H1 (cell line): Measurements from ENCODE around the gene LCN9. TPM values are rescaled to one million over a fixed set of nuclear protein-coding genes. Genes with fewer than 3 reads are reported as not detected.

Experiments used
- CTCF ChIA-PET: fragments of 300-600 bp; sonication (Branson Sonifier 250); formaldehyde crosslinking; loops from one replicate; lab custom pipeline; 2021; ENCODE audit not compliant: partially characterized antibody; lab: Charles Lee
- POLR2A ChIA-PET: fragments of 300-600 bp; sonication (Branson Sonifier 250); formaldehyde crosslinking; loops from one replicate; lab custom pipeline; 2021; ENCODE audit warnings: inconsistent platforms; ENCODE audit not compliant: partially characterized antibody; lab: Charles Lee
- DNase-seq, 2 experiments: peaks; one replicate each; pipeline versions ENCODE4 v3.0.0 to v3.0.0-alpha.2; 2010 to 2022; ENCODE audit warnings: low spot score in 2 of 2, low read depth in 1 of 2, mixed read lengths in 1 of 2
- FAIRE-seq: peaks from 2 replicates; lab custom pipeline; 2011; peaks lifted over from hg19 to GRCh38; lab: Jason Lieb, UNC
- H2AFZ ChIP-seq: 2 replicates; pipeline ENCODE4 v1.8.1; 2012; ENCODE audit warnings: low read length, inconsistent platforms
- H2AK5ac ChIP-seq: 2 replicates; pipeline ENCODE4 v1.6.1; 2013; ENCODE audit warnings: low read depth, low read length
- H2BK120ac ChIP-seq: replicated peaks from 2 replicates; pipeline ENCODE3; 2013; ENCODE audit warnings: low read depth, low read length, inconsistent platforms
- H2BK12ac ChIP-seq: 2 replicates; pipeline ENCODE4 v1.6.1; 2013; ENCODE audit warnings: low read depth, low read length
- H2BK15ac ChIP-seq: 2 replicates; pipeline ENCODE4 v1.6.1; 2013; ENCODE audit warnings: low read length
- H2BK20ac ChIP-seq: 2 replicates; pipeline ENCODE4 v1.6.1; 2013; ENCODE audit warnings: low read length
- H2BK5ac ChIP-seq: 2 replicates; pipeline ENCODE4 v1.6.1; 2013; ENCODE audit warnings: low read depth, low read length
- H3K14ac ChIP-seq: 2 replicates; pipeline ENCODE4 v1.6.1; 2013; ENCODE audit warnings: inconsistent platforms; ENCODE audit not compliant: insufficient read length
- H3K18ac ChIP-seq: 2 replicates; pipeline ENCODE4 v1.6.1; 2013; ENCODE audit warnings: low read length; ENCODE audit errors: extremely low read depth
- H3K23ac ChIP-seq: 2 replicates; pipeline ENCODE4 v1.6.1; 2013; ENCODE audit warnings: inconsistent platforms; ENCODE audit not compliant: insufficient read length
- H3K23me2 ChIP-seq: 2 replicates; pipeline ENCODE4 v1.6.1; 2013; ENCODE audit warnings: low read depth, low read length
- H3K27ac ChIP-seq: 2 replicates; pipeline ENCODE4 v1.6.1; 2011; ENCODE audit warnings: low read depth, low read length, inconsistent platforms
- H3K27me3 ChIP-seq, 4 experiments: replicated peaks in 1 of 4; 1 replicate in 1 of 4; 2 replicates in 3 of 4; pipeline versions ENCODE4 v1.6.1 to v1.8.1; 2011 to 2013; ENCODE audit warnings: low read length in 3 of 4, mild to moderate bottlenecking in 3 of 4, inconsistent platforms in 2 of 4, mixed read lengths in 2 of 4, moderate library complexity in 1 of 4; ENCODE audit not compliant: control insufficient read depth in 3 of 4, insufficient read depth in 3 of 4; ENCODE audit errors: extremely low read depth in 1 of 4
- H3K36me3 ChIP-seq, 4 experiments: 2 replicates each; pipeline versions ENCODE4 v1.6.1 to v1.8.1; 2011 to 2013; ENCODE audit warnings: mild to moderate bottlenecking in 4 of 4, low read length in 3 of 4, moderate library complexity in 2 of 4, control low read depth in 1 of 4, inconsistent platforms in 1 of 4; ENCODE audit not compliant: insufficient read depth in 4 of 4, control insufficient read depth in 2 of 4
- H3K4ac ChIP-seq: replicated peaks from 2 replicates; pipeline ENCODE3; 2013; ENCODE audit warnings: low read length, low read depth, mixed read lengths, inconsistent platforms; ENCODE audit not compliant: insufficient read length
- H3K4me1 ChIP-seq, 4 experiments: replicated peaks in 1 of 4; 1 replicate in 1 of 4; 2 replicates in 3 of 4; pipeline versions ENCODE4 v1.6.1 to v1.8.1; 2011 to 2013; ENCODE audit warnings: low read length in 3 of 4, inconsistent platforms in 2 of 4, mixed read lengths in 1 of 4; ENCODE audit not compliant: insufficient read depth in 4 of 4, control insufficient read depth in 3 of 4
- H3K4me2 ChIP-seq, 2 experiments: 2 replicates each; pipeline versions ENCODE4 v1.6.1 to v1.8.1; 2011 to 2013; ENCODE audit warnings: low read depth in 2 of 2, low read length in 2 of 2, control low read depth in 1 of 2, inconsistent platforms in 1 of 2, mild to moderate bottlenecking in 1 of 2; ENCODE audit not compliant: insufficient read depth in 1 of 2
- H3K4me3 ChIP-seq, 4 experiments: fragments of 200-600, 300-600 bp in 1 of 4; sonication (generic), shearing (Covaris generic), sonication (Bioruptor Twin) in 1 of 4; 2 replicates each; pipeline versions ENCODE4 v1.5.1 to v1.8.1; 2011 to 2016; ENCODE audit warnings: low read length in 4 of 4, low read depth in 3 of 4, control low read depth in 2 of 4, inconsistent platforms in 2 of 4, mild to moderate bottlenecking in 2 of 4, mixed read lengths in 1 of 4, moderate library complexity in 1 of 4; ENCODE audit not compliant: insufficient read depth in 2 of 4; ENCODE audit errors: extremely low read depth in 1 of 4
- H3K56ac ChIP-seq: replicated peaks from 2 replicates; pipeline ENCODE3; 2013; ENCODE audit warnings: low read depth, mild to moderate bottlenecking, mixed read lengths, low read length, inconsistent platforms; ENCODE audit not compliant: insufficient read length
- H3K79me1 ChIP-seq: 2 replicates; pipeline ENCODE4 v1.6.1; 2013; ENCODE audit warnings: low read depth, low read length, control low read depth
- H3K79me2 ChIP-seq, 2 experiments: 2 replicates each; pipeline versions ENCODE4 v1.6.1 to v1.8.1; 2012 to 2013; ENCODE audit warnings: low read length in 2 of 2, mild to moderate bottlenecking in 2 of 2, inconsistent platforms in 1 of 2; ENCODE audit not compliant: insufficient read depth in 2 of 2, control insufficient read depth in 1 of 2
- H3K9ac ChIP-seq, 4 experiments: replicated peaks in 1 of 4; 1 replicate in 1 of 4; 2 replicates in 3 of 4; pipeline versions ENCODE4 v1.6.1 to v1.8.1; 2011 to 2013; ENCODE audit warnings: low read depth in 3 of 4, low read length in 3 of 4, control low read depth in 2 of 4, mild to moderate bottlenecking in 2 of 4, moderate library complexity in 2 of 4, inconsistent platforms in 1 of 4; ENCODE audit errors: extremely low read depth in 1 of 4
- H3K9me3 ChIP-seq, 2 experiments: 2 replicates each; pipeline versions ENCODE4 v1.6.1 to v1.8.1; 2012 to 2013; ENCODE audit warnings: mild to moderate bottlenecking in 2 of 2, moderate library complexity in 2 of 2, control low read depth in 1 of 2, inconsistent platforms in 1 of 2, low read depth in 1 of 2, low read length in 1 of 2, mixed read lengths in 1 of 2; ENCODE audit not compliant: insufficient read depth in 2 of 2
- H4K20me1 ChIP-seq, 2 experiments: replicated peaks in 1 of 2; 2 replicates each; pipeline versions ENCODE3 to v1.8.1; 2011 to 2013; ENCODE audit warnings: inconsistent platforms in 2 of 2, low read length in 2 of 2, mild to moderate bottlenecking in 1 of 2; ENCODE audit not compliant: insufficient read depth in 2 of 2, control insufficient read depth in 1 of 2
- H4K5ac ChIP-seq: 2 replicates; pipeline ENCODE4 v1.6.1; 2013; ENCODE audit warnings: low read length, low read depth, mixed read lengths, inconsistent platforms; ENCODE audit not compliant: insufficient read length
- H4K8ac ChIP-seq: 2 replicates; pipeline ENCODE4 v1.8.0; 2013; ENCODE audit warnings: mild to moderate bottlenecking, moderate library complexity, low read length, inconsistent platforms; ENCODE audit not compliant: insufficient read depth; ENCODE audit errors: extremely low read depth
- H4K91ac ChIP-seq: replicated peaks from 2 replicates; pipeline ENCODE3; 2013; ENCODE audit warnings: low read length, mixed read lengths, inconsistent platforms; ENCODE audit not compliant: insufficient read length
- ATF2 ChIP-seq: IDR thresholded peaks from 2 replicates; pipeline ENCODE4 v1.6.1; 2012; ENCODE audit warnings: low read length, inconsistent platforms
- CBX5 ChIP-seq: fragments of 300-800, 300-1000 bp; sonication (generic); IDR thresholded peaks from 2 replicates; pipeline ENCODE4 v1.7.1; 2016; ENCODE audit warnings: antibody characterized with exemption, low read length, low read depth
- CHD2 ChIP-seq: IDR thresholded peaks from 2 replicates; pipeline ENCODE4 v1.6.1; 2012; ENCODE audit warnings: low read length, improper control_type of control experiment
- EGR1 ChIP-seq: IDR thresholded peaks from 2 replicates; pipeline ENCODE4 v1.6.1; 2011; ENCODE audit warnings: low read depth, low read length, borderline replicate concordance
- GABPA ChIP-seq: IDR thresholded peaks from 2 replicates; pipeline ENCODE4 v1.6.1; 2011; ENCODE audit warnings: mild to moderate bottlenecking, low read length, moderate library complexity, borderline replicate concordance; ENCODE audit not compliant: insufficient read depth
- KDM4A ChIP-seq: IDR thresholded peaks from one replicate; pipeline ENCODE4 v1.7.1; 2012; ENCODE audit warnings: low read depth, mild to moderate bottlenecking, moderate library complexity, low read length, inconsistent platforms; ENCODE audit not compliant: severe bottlenecking
- MAFK ChIP-seq: IDR thresholded peaks from 2 replicates; pipeline ENCODE4 v1.6.1; 2012; ENCODE audit warnings: low read depth, mild to moderate bottlenecking, improper control_type of control experiment, low read length
- SAP30 ChIP-seq: fragments of 300-600 bp; sonication (generic); IDR thresholded peaks from 2 replicates; pipeline ENCODE4 v1.7.1; 2012; ENCODE audit warnings: low read length, moderate library complexity, mild to moderate bottlenecking, inconsistent platforms; ENCODE audit not compliant: insufficient read depth, insufficient replicate concordance
- TBP ChIP-seq: IDR thresholded peaks from 2 replicates; pipeline ENCODE4 v1.6.1; 2011; ENCODE audit warnings: low read depth, low read length, improper control_type of control experiment
- TCF12 ChIP-seq: IDR thresholded peaks from 2 replicates; pipeline ENCODE4 v1.6.1; 2011; ENCODE audit warnings: low read depth, mild to moderate bottlenecking, low read length
- WGBS, 2 experiments: shearing (Covaris generic) in 1 of 2; methylation state at CpG; one replicate each; pipeline versions ENCODE4 v1.1.6 to v1.1.7; 2013 to 2015; ENCODE audit warnings: low lambda C conversion rate in 2 of 2, mixed read lengths in 2 of 2, inconsistent platforms in 1 of 2, low coverage in 1 of 2, missing lambda C conversion rate in 1 of 2; ENCODE audit not compliant: insufficient replicate concordance in 2 of 2, insufficient coverage in 1 of 2, insufficient read length in 1 of 2; ENCODE audit errors: extremely low coverage in 1 of 2, missing lambda C conversion rate in 1 of 2; 5-methylcytosine and 5-hydroxymethylcytosine counted together
- polyA plus RNA-seq, 7 experiments: library from polyadenylated mRNA; depleted of rRNA in 3 of 7; stranded (reverse) in 5 of 7; unstranded in 2 of 7; fragments of >200 nt in 5 of 7; fragments of 200-250 nt in 2 of 7; gene quantifications; 1 replicate in 5 of 7; 2 replicates in 1 of 7; 4 replicates in 1 of 7; pipeline versions ENCODE4 v1.2.1 to v1.2.3, GENCODE V29; 2011 to 2013; ENCODE audit warnings: missing spikeins in 2 of 7, mixed read lengths in 2 of 7
- total RNA-seq: library from RNA; stranded (reverse); fragmentation: NEBNext Ultra II Directional; extraction: Animal tissue kit (Norgen Biotek cat#: 25700); gene quantifications from 2 replicates; pipeline ENCODE4 v1.2.1, GENCODE V29; 2021

LCN9 gene
- total and polyA plus RNA-seq, 2 of the 8 experiments (the other 6 are each of a cell fraction or from before 2014, with no cell fraction given), result 2.3 to 3.1 TPM

GRCh38 chr9:135707252-135708138, 44.4 kb downstream of the LCN9 start:
- 73% methylated on average over 21 of the region's 23 CpGs; no CpG with 5 or more reads in 1 of the 2 experiments for WGBS, 2 experiments
- Histone ChIP-seq H4K5ac (no peak overlapping the region), H3K4ac (no peak overlapping the region), H3K23me2 (no peaks in the 10 kb centered on the region), H4K91ac (no peak overlapping the region), H3K56ac (no peak overlapping the region), H3K27me3 (peaks cover 0 to 9% (median 4%) of the 10 kb centered on the region in 4 experiments; a peak in 3 of 7 replicates), H2AFZ (no peak overlapping the region), H3K79me2 (no peaks in the 10 kb centered on the region), H3K36me3 (no peaks in the 10 kb centered on the region), H2BK15ac (no peak overlapping the region), H3K23ac (no peak overlapping the region), H4K20me1 (peaks cover 0 to 5% of the 10 kb centered on the region in 2 experiments), H3K4me2 (no peak overlapping the region), H3K4me3 (no peak overlapping the region), H3K9me3 (no peaks in the 10 kb centered on the region), H3K18ac (no peak overlapping the region), H2AK5ac (no peak overlapping the region), H4K8ac (peak overlapping the region; percentile 14; the same call in 1 of the 2 replicates), H3K14ac (no peak overlapping the region), H3K79me1 (no peaks in the 10 kb centered on the region), H3K27ac (no peak overlapping the region), H3K9ac (no peak overlapping the region), H2BK5ac (no peak overlapping the region), H2BK12ac (no peak overlapping the region), H2BK20ac (no peak overlapping the region), H3K4me1 (peaks cover 0 to 8% (median 0%) of the 10 kb centered on the region in 4 experiments; a peak in 1 of 7 replicates), H2BK120ac (no peak overlapping the region)
- FAIRE-seq (no peak), DNase-seq (no peak)
- CTCF ChIA-PET, result interaction anchor here (0.8 to 3.4 kb wide), 6 partner anchors 22 to 295 kb away, joined by 3 to 18 read pairs (median 3); no protein-coding TSS in a partner anchor
- POLR2A ChIA-PET, result no interaction called here
- TF ChIP-seq MAFK (no peak), CHD2 (no peak), CBX5 (no peak), EGR1 (no peak), SAP30 (no peak), TCF12 (no peak), TBP (no peak), KDM4A (no peak), GABPA (no peak), ATF2 (no peak)
